ENCODE results near the gene PCDHB11. TPM values are rescaled to one million over a fixed set of nuclear protein-coding genes. Genes with fewer than 3 reads are reported as not detected.
"Not testable (repeated sequence)": the region's sequence is repeated elsewhere in the genome, so short reads cannot be mapped to it uniquely, and the experiment has no call there.

Gene PCDHB11
- total RNA-seq, 4 donors from 2014 or later, result 0.20 to 1.5 (median 0.61) TPM

GRCh38 chr5:141182248-141182647 lies 17.2 kb upstream of the PCDHB11 start, which contains the start of gene PCDHB16:
Gene PCDHB16 (plus strand): TSS chr5:141182387. CDS start chr5:141182560, 173 bp downstream.
- in situ Hi-C loops (cut with MboI; ENCODE audit: low pct_ligation_motif_present in 1 of 4, low pct_unique_long_range_greater_than_20kb in 1 of 4, low sequenced_read_pairs in 3 of 4), result no loop called here
- Histone ChIP-seq H3K9me3 (peaks cover 23 to 26% of the 10 kb centered on the region in 2 donors), H3K4me3 (peak within 1 kb of the TSS in 2 of 4 donors; percentile 9 to 14), H3K27ac (no peak within 1 kb of the TSS), H3K27me3 (peaks cover 9% of the 10 kb centered on the region), H3K4me1 (no peaks in the 10 kb centered on the region), H3K36me3 (no peaks in the 10 kb centered on the region)
- intact Hi-C loops (cut with DNase I; ENCODE audit: low total_unique reads), result no loop called here
- 10 to 38% methylated on average over 9 to 13 of the region's 13 CpGs for WGBS, 2 donors (ENCODE audit: low coverage in 1 of 2)
- no peak for DNase-seq
- TF ChIP-seq CTCF (IDR thresholded peaks at IDR 0.05), result peak in 1 of 5 experiments; percentile 4
- TF ChIP-seq EP300 (IDR thresholded peaks at IDR 0.05; ENCODE audit: low read depth), result no peak
- no peak for TF ChIP-seq POLR2AphosphoS5 (IDR thresholded peaks at IDR 0.05)
- TF ChIP-seq POLR2A (IDR thresholded peaks at IDR 0.05), result no peak

- H3K27me3 ChIP-seq; DNase-seq; H3K4me1 ChIP-seq; in situ Hi-C loops (cut with MboI; ENCODE audit: low pct_ligation_motif_present in 1 of 4, low pct_unique_long_range_greater_than_20kb in 1 of 4, low sequenced_read_pairs in 3 of 4); intact Hi-C loops (cut with DNase I; ENCODE audit: low total_unique reads); H3K27ac ChIP-seq; H3K36me3 ChIP-seq; H3K4me3 ChIP-seq: not testable (repeated sequence)
- peaks cover 21 to 23% of the 10 kb centered on the region in 2 donors for H3K9me3 ChIP-seq
- 70% methylated on average over 23 of the region's 69 CpGs; no CpG with 5 or more reads in 1 of the 2 donors for WGBS, 2 donors (ENCODE audit: low coverage in 1 of 2)
These were observed 15.1 kb upstream of the PCDHB11 start for GRCh38 chr5:141184117-141184855.

- no peak for DNase-seq
- TF ChIP-seq CTCF (IDR thresholded peaks at IDR 0.05), result peak in 3 of 5 experiments; percentile 12 to 24 (median 18)
- TF ChIP-seq POLR2A (IDR thresholded peaks at IDR 0.05), result no peak
- Histone ChIP-seq H3K27me3 (peaks cover 4% of the 10 kb centered on the region), H3K36me3 (no peaks in the 10 kb centered on the region), H3K4me1 (no peaks in the 10 kb centered on the region), H3K4me3 (peak within 1 kb of the TSS in 1 of 4 donors; percentile 16), H3K9me3 (peaks cover 21 to 39% of the 10 kb centered on the region in 2 donors), H3K27ac (no peak within 1 kb of the TSS)
- intact Hi-C loops (cut with DNase I; ENCODE audit: low total_unique reads) (no loop called here), in situ Hi-C loops (cut with MboI; ENCODE audit: low pct_ligation_motif_present in 1 of 4, low pct_unique_long_range_greater_than_20kb in 1 of 4, low sequenced_read_pairs in 3 of 4) (no loop called here)
- WGBS, 2 donors (ENCODE audit: low coverage in 1 of 2), result 27 to 31% methylated on average over 7 to 9 of the region's 9 CpGs
These were observed 12.4 kb upstream of the PCDHB11 start, which contains the start of gene PCDHB9 for GRCh38 chr5:141186897-141187512. Gene PCDHB9 (plus strand): TSS chr5:141187161. CDS start chr5:141187319, 158 bp downstream.

GRCh38 chr5:141188682-141189081 lies 10.7 kb upstream of the PCDHB11 start:
- peaks cover 21 to 41% of the 10 kb centered on the region in 2 donors for H3K9me3 ChIP-seq
- intact Hi-C loops (cut with DNase I; ENCODE audit: low total_unique reads); H3K36me3 ChIP-seq; H3K4me1 ChIP-seq; in situ Hi-C loops (cut with MboI; ENCODE audit: low pct_ligation_motif_present in 1 of 4, low pct_unique_long_range_greater_than_20kb in 1 of 4, low sequenced_read_pairs in 3 of 4); H3K4me3 ChIP-seq; H3K27ac ChIP-seq; H3K27me3 ChIP-seq; DNase-seq: not testable (repeated sequence)
- WGBS, 2 donors (ENCODE audit: low coverage in 1 of 2), result 68% methylated on average over 19 of the region's 37 CpGs; no CpG with 5 or more reads in 1 of the 2 donors

- H3K36me3 ChIP-seq; intact Hi-C loops (cut with DNase I; ENCODE audit: low total_unique reads); H3K4me1 ChIP-seq; H3K4me3 ChIP-seq; H3K27me3 ChIP-seq; in situ Hi-C loops (cut with MboI; ENCODE audit: low pct_ligation_motif_present in 1 of 4, low pct_unique_long_range_greater_than_20kb in 1 of 4, low sequenced_read_pairs in 3 of 4); H3K27ac ChIP-seq; DNase-seq: not testable (repeated sequence)
- peaks cover 21 to 41% of the 10 kb centered on the region in 2 donors for H3K9me3 ChIP-seq
- 70% methylated on average over 27 of the region's 35 CpGs; no CpG with 5 or more reads in 1 of the 2 donors for WGBS, 2 donors (ENCODE audit: low coverage in 1 of 2)
These were observed 10.3 kb upstream of the PCDHB11 start for GRCh38 chr5:141189131-141189530.

Data from transverse colon (tissue), 4 donors.